Fibroblast of the conjunctiva (primary cell): ENCODE data around the gene TERT.
"Not testable (repeated sequence)": the region's sequence is repeated elsewhere in the genome, so short reads cannot be mapped to it uniquely, and the experiment has no call there.

ENCODE experiments used
- DNase-seq: peaks from one replicate; pipeline ENCODE4 v3.0.0-alpha.2; 2010; ENCODE audit warnings: low read depth

TERT gene

GRCh38 chr5:1294835-1295649 lies at the start of gene TERT:
Gene TERT, minus strand, starts transcription at chr5:1295068. Its CDS starts 79 bp downstream, at chr5:1294989.
- no peak for DNase-seq

DNA sequence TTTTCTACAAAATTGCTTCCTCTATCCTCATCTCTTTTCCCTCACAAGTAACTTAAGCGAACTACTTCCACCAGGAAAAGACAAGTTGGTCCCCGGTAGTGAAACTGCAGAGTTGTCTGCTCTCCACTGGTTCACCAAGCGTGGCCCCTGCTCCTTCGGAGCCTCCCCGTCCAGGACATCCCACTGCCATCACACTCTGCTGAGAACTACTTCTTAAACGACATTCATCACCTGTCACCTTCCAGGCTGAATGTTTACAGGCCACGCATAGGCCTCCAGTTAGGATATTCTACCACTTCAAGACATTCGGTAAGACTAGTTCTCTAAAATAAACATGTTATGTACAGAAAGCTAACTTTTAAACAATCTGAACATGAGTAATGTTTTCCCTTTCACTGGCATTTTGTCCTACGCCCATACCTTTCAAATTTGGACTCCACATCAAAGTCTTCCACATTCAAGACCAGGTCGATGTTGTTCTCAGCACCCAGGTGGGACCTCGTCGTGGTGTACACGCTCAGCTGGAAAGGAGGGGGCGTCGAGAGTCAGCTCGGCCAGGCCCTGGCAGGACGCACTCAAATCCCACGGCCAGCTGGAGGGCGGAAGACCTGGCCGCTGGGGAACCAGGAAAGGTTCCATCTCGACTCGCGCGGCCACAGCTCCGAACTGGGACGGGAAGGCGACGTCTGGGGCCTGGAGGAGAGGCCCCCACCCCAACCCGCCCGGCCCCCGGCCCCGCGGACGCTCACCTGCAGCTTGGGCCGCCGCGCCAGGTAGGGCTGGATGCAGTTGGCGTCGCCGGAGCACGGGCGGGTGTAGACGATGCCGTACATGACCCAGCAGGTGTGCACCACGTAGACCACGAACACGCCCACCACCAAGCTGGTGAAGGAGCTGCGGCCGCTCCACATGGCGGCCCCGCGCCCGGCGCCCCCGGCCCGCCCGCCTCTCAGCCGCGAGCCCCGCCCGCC lies 49.3 kb upstream of the TERT start:
- DNase-seq = no peak

- DNase-seq = no peak
These were observed 48.5 kb upstream of the TERT start for GRCh38 chr5:1343315-1343751.

DNA sequence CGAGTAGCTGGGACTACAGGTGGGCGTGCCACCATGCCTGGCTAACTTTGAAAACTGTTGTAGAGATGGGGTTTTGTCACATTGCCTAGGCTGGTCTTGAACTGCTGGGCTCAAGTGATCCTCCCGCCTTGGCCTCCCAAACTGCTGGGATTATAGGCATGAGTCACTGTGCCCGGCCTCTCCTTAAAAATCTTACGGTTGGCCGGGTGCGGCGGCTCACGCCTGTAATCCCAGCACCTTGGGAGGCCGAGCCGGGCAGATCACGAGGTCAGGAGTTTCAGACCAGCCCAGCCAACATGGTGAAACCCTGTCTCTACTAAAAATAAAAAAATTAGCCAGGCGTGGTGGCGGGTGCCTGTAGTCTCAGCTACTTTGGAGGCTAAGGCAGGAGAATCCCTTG lies 47.8 kb upstream of the TERT start:
- not testable (repeated sequence) for DNase-seq

DNA sequence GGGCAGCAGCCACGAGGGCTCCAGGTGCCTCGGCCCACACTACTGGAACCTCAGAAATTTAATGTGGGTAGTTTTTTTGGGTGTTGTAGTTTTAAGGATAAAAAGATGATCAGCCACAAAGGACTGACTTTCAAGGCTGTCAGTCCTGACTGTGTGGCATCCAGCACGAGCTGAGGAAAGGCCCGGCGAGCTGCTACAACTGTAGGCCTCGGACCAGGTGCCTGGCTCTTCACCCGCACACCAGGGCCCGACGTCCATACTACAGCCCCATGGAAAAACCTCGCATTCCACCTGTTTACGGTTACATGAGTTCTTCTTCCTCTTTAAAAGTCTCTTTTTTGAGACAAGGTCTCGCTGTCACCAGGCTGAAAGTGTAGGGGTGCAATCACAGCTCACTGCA lies 47.4 kb upstream of the TERT start:
- no peak for DNase-seq

GRCh38 chr5:1341863-1342262 lies 47.0 kb upstream of the TERT start:
- no peak for DNase-seq

DNA sequence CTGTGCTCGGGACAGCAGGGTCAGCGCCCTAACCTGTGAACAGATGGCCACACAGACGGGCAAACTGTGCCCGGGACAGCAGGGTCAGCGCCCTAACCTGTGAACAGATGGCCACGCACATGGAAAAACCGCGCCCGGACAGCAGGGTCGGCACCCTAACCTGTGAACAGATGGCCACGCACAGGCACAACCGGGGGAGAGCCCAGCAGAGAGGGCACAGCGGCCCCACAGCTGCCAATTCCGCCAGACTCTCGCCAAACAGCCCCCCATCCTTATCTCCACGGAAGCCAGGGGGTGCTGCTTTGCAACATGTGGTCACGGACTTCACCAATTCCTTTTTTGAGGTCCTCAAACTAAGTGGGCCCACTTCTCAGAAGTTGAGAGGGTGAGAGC lies 44.9 kb upstream of the TERT start:
- DNase-seq = not testable (repeated sequence)

DNA sequence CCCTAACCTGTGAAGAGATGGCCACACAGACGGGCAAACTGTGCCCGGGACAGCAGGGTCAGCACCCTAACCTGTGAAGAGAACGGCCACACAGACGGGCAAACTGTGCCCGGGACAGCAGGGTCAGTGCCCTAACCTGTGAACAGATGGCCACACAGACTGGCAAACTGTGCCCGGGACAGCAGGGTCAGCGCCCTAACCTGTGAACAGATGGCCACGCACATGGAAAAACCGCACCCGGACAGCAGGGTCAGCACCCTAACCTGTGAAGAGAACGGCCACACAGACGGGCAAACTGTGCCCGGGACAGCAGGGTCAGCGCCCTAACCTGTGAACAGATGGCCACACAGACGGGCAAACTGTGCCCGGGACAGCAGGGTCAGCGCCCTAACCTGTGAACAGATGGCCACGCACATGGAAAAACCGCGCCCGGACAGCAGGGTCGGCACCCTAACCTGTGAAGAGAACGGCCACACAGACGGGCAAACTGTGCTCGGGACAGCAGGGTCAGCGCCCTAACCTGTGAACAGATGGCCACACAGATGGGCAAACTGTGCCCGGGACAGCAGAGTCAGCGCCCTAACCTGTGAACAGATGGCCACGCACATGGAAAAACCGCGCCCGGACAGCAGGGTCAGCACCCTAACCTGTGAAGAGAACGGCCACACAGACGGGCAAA lies 44.4 kb upstream of the TERT start:
- DNase-seq = not testable (repeated sequence)

- no peak for DNase-seq
These were observed 43.7 kb upstream of the TERT start for GRCh38 chr5:1338506-1339070.

DNA sequence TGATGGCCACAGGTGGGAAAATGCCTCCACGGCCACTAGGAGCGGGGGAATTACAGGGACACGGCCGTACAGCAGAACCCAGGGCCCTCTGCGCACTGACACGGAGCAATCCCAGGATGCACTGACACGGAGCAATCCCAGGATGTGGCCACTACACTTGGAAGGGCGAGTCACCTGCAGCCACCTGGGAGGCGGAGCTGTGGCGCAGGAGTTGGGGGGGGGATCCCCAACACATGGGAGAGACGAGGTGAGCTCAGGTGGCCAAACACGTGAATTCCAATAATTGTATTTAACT lies 43.3 kb upstream of the TERT start:
- no peak for DNase-seq

GRCh38 chr5:1337489-1338195 lies 42.8 kb upstream of the TERT start:
- no peak for DNase-seq

- DNase-seq = no peak
These were observed 42.1 kb upstream of the TERT start for GRCh38 chr5:1336749-1337488.

DNA sequence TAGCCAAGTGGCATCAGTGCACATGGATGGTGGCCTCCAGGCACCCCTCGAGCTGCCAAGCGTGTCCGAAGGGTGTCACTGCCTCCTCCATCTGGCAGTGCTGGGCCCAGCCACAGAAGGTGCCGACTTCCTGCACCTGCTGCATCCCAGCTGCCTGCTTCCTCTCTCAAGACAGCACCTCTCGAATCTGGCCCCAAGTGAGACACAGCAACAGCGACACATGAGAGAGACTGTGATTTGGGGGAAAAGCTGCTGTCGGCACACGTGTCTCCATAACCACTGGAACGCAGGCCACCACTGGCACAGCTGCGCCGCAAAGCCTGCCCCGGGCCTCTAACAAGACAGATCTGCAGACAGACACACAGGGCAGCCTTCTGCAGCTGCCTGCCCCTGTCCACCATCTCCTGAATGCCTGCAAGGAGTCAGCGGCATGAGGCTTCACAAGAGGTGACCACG lies 41.3 kb upstream of the TERT start:
- no peak for DNase-seq

- DNase-seq = no peak
These were observed 40.8 kb upstream of the TERT start for GRCh38 chr5:1335540-1336095.

- DNase-seq = no peak
These were observed 40.1 kb upstream of the TERT start for GRCh38 chr5:1334831-1335539.

GRCh38 chr5:1333986-1334385 lies 39.1 kb upstream of the TERT start:
- no peak for DNase-seq

DNA sequence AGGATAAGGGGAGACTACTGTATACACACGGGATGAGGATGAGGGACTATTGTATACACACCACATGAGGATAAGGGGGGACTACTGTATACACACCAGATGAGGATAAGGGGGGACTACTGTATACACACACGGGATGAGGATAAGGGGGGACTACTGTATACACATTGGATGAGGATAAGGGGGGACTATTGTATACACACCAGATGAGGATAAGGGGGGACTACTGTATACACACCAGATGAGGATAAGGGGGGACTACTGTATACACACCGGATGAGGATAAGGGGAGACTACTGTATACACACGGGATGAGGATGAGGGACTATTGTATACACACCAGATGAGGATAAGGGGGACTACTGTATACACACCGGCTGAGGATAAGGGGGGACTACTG lies 38.4 kb upstream of the TERT start:
- DNase-seq = not testable (repeated sequence)

- DNase-seq = no peak
These were observed 37.7 kb upstream of the TERT start for GRCh38 chr5:1332461-1333001.

DNA sequence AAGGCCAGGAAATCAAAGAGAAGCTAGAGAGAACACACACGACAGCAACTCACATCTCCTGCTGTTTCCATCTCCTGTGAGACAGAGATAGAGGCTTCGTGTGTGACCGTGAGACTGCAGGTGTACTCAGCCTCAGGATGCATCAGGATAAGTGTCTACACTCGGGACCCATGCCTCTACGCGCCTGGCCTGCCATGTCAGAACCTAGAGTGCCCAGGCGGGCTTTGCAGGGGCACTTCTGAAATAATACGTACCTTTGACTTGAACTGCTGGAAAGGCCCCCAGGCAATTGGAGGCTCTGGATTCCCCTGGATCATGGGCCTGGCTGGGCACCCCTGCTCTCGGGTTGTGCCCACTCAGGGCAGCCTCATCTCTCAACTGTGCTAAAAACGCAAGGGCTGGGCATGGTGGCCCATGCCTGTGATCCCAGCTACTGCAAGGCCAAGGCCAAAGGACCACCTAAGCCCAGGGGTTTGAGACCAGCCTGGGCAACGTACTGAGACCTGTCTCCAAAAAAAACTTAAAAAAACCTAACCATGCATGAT lies 37.1 kb upstream of the TERT start:
- no peak for DNase-seq
